Gastroesophageal sphincter (tissue), 4 donors: ENCODE results near the gene DIPK1A. TPM values are rescaled to one million over a fixed set of nuclear protein-coding genes. Genes with fewer than 3 reads are reported as not detected.

Experiments
- ATAC-seq: fragments of 150-250 bp; one replicate; pipeline ENCODE4 v1.9.1; 2016; ENCODE audit warnings: mild to moderate bottlenecking, moderate library complexity
- H3K27ac ChIP-seq, 4 donors: fragments of 200-600 bp; sonication (generic) in 3 of 4; 1 replicate in 3 of 4; 2 replicates in 1 of 4; pipeline ENCODE4 v1.5.1; 2016 to 2019
- H3K27me3 ChIP-seq: fragments of 200-600 bp; sonication (generic); one replicate; pipeline ENCODE4 v1.5.1; 2019
- H3K36me3 ChIP-seq, 2 donors: fragments of 200-600 bp; sonication (generic); one replicate each; pipeline ENCODE4 v1.5.1; 2019; ENCODE audit warnings: control low read depth in 1 of 2
- H3K4me1 ChIP-seq, 3 donors: fragments of 200-600 bp; sonication (generic); 1 replicate in 2 of 3; 2 replicates in 1 of 3; pipeline ENCODE4 v1.5.1; 2016 to 2019; ENCODE audit warnings: control low read depth in 2 of 3
- H3K4me3 ChIP-seq, 2 donors: fragments of 200-600 bp; sonication (generic); one replicate each; pipeline ENCODE4 v1.5.1; 2019; ENCODE audit warnings: mild to moderate bottlenecking in 1 of 2, moderate library complexity in 1 of 2
- H3K9me3 ChIP-seq, 3 donors: fragments of 200-600 bp; sonication (generic); one replicate each; pipeline ENCODE4 v1.5.1; 2017 to 2019; ENCODE audit warnings: control low read depth in 2 of 3
- EP300 ChIP-seq: sonication (generic); formaldehyde crosslinking; IDR thresholded peaks from one replicate; pipeline ENCODE4 v1.6.1; 2017; ENCODE audit warnings: antibody characterized with exemption, mild to moderate bottlenecking
- POLR2A ChIP-seq, 2 donors: fragments of 450-650 bp; IDR thresholded peaks; one replicate each; pipeline ENCODE4 v1.6.1; 2017; ENCODE audit warnings: antibody characterized with exemption in 2 of 2, mild to moderate bottlenecking in 2 of 2, moderate library complexity in 1 of 2
- POLR2AphosphoS5 ChIP-seq: sonication (generic); formaldehyde crosslinking; IDR thresholded peaks from one replicate; pipeline ENCODE4 v1.6.1; 2017; ENCODE audit warnings: antibody characterized with exemption
- WGBS, 2 donors: methylation state at CpG; one replicate each; pipeline ENCODE4 v1.1.5; 2018; ENCODE audit warnings: low coverage in 1 of 2; 5-methylcytosine and 5-hydroxymethylcytosine counted together
- total RNA-seq, 4 donors: library from RNA; depleted of rRNA; stranded (reverse); fragments of >200 nt; gene quantifications; one replicate each; pipeline ENCODE4 v1.1.0, GENCODE V29; 2016
- TF ChIP-seq, protein P1 (sequence below), 4 experiments: fragments of 200-600 bp in 2 of 4; fragments of 450-650 bp in 2 of 4; sonication (generic) in 1 of 4; IDR thresholded peaks; one replicate each; pipeline ENCODE4 v1.5.1; 2017 to 2019; ENCODE audit warnings: antibody characterized with exemption in 4 of 4, mild to moderate bottlenecking in 2 of 4, moderate library complexity in 2 of 4

Gene DIPK1A
- total RNA-seq, 4 donors from 2014 or later = 10.2 to 39.2 (median 32.9) TPM

GRCh38 chr1:92968138-92969032, 7.1 kb upstream of the DIPK1A start:
- Histone ChIP-seq H3K27me3 (no peaks in the 10 kb centered on the region), H3K9me3 (no peaks in the 10 kb centered on the region), H3K27ac (no peak overlapping the region), H3K4me1 (no peaks in the 10 kb centered on the region), H3K36me3 (no peaks in the 10 kb centered on the region), H3K4me3 (no peak overlapping the region)
- WGBS, 2 donors = 37 to 57% methylated on average over 2 of the region's 2 CpGs
- ATAC-seq = no peak
- TF ChIP-seq POLR2A (IDR thresholded peaks at IDR 0.05) = no peak
- TF ChIP-seq, protein P1, sequence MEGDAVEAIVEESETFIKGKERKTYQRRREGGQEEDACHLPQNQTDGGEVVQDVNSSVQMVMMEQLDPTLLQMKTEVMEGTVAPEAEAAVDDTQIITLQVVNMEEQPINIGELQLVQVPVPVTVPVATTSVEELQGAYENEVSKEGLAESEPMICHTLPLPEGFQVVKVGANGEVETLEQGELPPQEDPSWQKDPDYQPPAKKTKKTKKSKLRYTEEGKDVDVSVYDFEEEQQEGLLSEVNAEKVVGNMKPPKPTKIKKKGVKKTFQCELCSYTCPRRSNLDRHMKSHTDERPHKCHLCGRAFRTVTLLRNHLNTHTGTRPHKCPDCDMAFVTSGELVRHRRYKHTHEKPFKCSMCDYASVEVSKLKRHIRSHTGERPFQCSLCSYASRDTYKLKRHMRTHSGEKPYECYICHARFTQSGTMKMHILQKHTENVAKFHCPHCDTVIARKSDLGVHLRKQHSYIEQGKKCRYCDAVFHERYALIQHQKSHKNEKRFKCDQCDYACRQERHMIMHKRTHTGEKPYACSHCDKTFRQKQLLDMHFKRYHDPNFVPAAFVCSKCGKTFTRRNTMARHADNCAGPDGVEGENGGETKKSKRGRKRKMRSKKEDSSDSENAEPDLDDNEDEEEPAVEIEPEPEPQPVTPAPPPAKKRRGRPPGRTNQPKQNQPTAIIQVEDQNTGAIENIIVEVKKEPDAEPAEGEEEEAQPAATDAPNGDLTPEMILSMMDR (IDR thresholded peaks at IDR 0.05) = peak; percentile 10 to 40 (median 35)

DNA sequence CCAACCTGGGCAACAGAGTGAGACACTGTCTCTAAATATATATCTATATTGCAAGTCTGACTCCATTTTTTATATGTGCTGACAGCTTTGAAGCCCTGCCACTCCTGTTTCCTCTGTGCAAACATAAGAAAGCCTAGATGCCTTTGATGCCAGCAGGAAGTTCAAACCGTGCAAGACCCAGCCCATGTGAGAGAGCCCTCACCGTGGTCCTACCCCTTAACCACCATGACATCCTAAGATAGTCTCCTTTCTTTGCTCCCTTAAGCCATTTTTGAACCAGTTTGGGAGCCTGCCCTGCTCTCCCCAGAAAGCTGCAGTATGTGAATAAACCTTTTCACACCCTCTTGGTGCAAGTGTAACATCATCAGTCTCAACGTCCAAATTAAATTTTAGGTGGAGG, 3.7 kb upstream of the DIPK1A start:
- ATAC-seq = no peak
- H3K36me3 ChIP-seq = no peaks in the 10 kb centered on the region
- H3K4me1 ChIP-seq = peaks cover 0 to 17% (median 0%) of the 10 kb centered on the region in 3 donors
- H3K27me3 ChIP-seq = no peaks in the 10 kb centered on the region
- 54 to 88% methylated on average over 2 of the region's 3 CpGs for WGBS, 2 donors
- H3K27ac ChIP-seq = no peak overlapping the region
- no peak overlapping the region for H3K4me3 ChIP-seq
- no peak for TF ChIP-seq POLR2A (IDR thresholded peaks at IDR 0.05)
- TF ChIP-seq POLR2AphosphoS5 = no peak
- TF ChIP-seq, protein P1 (IDR thresholded peaks at IDR 0.05) = no peak
- TF ChIP-seq EP300 = no peak
- H3K9me3 ChIP-seq = no peaks in the 10 kb centered on the region

DNA sequence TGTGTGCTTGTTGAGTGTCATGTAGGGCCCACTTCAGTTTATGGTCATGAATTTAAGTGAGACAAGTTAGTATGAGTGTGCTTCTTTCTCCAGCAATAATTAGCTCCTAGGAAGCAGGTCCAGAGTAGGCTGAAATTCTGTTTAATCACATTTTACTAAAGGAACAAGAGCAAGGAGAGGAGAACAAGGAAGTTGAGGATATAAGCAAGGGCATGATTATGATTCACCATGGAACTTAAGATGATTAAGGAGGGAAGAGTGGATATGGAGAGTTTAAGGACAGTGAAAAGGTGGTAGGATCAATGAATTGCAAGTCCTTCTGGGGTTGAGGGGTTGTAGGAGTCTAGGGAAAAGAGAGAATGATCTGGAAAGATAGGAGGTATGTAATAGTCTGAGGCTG, 3.1 kb upstream of the DIPK1A start:
- Histone ChIP-seq H3K4me3 (no peak overlapping the region), H3K27ac (no peak overlapping the region), H3K27me3 (no peaks in the 10 kb centered on the region), H3K9me3 (no peaks in the 10 kb centered on the region), H3K4me1 (peaks cover 0 to 23% (median 0%) of the 10 kb centered on the region in 3 donors), H3K36me3 (no peaks in the 10 kb centered on the region)
- no peak for TF ChIP-seq POLR2A (IDR thresholded peaks at IDR 0.05)
- TF ChIP-seq, protein P1 (IDR thresholded peaks at IDR 0.05) = no peak
- TF ChIP-seq EP300 = no peak
- no peak for TF ChIP-seq POLR2AphosphoS5
- ATAC-seq = no peak

DNA sequence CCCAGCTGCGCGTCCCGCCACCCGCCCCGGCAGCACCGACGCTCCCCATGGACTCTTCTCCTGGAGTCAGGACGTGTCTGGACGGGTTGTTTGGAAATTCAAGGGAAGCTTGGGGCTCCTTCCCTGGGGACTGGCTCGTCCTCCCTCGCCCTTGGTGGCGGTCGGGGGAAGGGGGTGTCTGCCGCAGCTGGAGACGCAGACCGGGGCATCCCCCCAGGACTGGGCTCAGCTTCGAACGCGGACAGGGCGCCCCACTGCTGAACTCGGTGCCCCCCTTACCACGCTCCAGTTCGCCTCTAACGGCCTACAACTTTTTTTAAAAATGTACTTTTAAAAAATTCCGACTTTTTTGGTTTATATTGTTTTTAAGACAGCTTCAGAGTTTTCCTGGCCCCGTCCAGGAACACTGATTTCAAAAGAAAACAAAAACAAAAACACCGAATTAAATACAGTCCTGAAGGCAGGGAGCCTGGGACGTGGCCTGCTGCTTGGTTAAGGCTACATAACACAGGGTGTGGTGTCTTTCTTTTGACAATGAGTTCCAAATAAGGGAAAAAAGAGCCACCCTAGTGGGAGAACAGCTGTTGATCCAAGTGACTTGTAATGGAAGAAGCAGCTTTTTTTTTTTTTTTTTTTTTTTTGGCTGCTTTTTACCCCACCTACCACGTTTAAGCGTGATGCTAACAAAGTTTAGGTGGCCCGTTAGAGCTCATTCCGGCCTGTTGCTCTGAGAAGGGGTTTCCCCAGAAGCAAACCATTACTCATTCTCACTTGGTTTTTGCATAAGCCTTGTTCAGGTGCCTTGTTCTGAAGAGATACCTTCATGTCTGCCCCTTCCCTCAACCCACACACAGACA, 862 bp upstream of the DIPK1A start:
- peak; percentile 46 for TF ChIP-seq POLR2AphosphoS5
- TF ChIP-seq EP300 = no peak
- TF ChIP-seq POLR2A (IDR thresholded peaks at IDR 0.05) = peak; percentile 2 to 32
- TF ChIP-seq, protein P1 (IDR thresholded peaks at IDR 0.05) = peak in 1 of 4 experiments; percentile 10
- Histone ChIP-seq H3K9me3 (no peaks in the 10 kb centered on the region), H3K4me1 (peaks cover 0 to 45% (median 3%) of the 10 kb centered on the region in 3 donors), H3K27ac (peak overlapping the region; percentile 98 to 100 (median 98)), H3K27me3 (no peaks in the 10 kb centered on the region), H3K36me3 (no peaks in the 10 kb centered on the region), H3K4me3 (peak overlapping the region; percentile 96 to 99)
- WGBS, 2 donors = 0 to 4% methylated on average over 10 to 17 of the region's 32 CpGs
- peak; percentile 49 for ATAC-seq
